SK-N-SH (cell line): ENCODE results near the gene ZNF143. TPM values are rescaled to one million over a fixed set of nuclear protein-coding genes. Genes with fewer than 3 reads are reported as not detected.

Experiments
- CTCF ChIA-PET: fragments of 300-600, 350-600 bp; formaldehyde crosslinking; extraction: SDS; loops from one replicate; lab custom pipeline; 2021; lab: Yijun Ruan, JAX
- POLR2A ChIA-PET: fragments of 350-600 bp; sonication (Branson Sonifier 250); formaldehyde crosslinking; extraction: SDS; loops from one replicate; lab custom pipeline; 2020; ENCODE audit warnings: antibody characterized with exemption, inconsistent platforms; lab: Yijun Ruan, JAX
- DNase-seq: peaks from one replicate; pipeline ENCODE4 v3.0.0; 2012
- H2AFZ ChIP-seq: fragments of 200-600 bp; sonication (generic); 2 replicates; pipeline ENCODE4 v1.8.1; 2016; ENCODE audit warnings: antibody characterized with exemption, mild to moderate bottlenecking, low read depth
- H3F3A ChIP-seq: fragments of 200-600 bp; sonication (generic); replicated peaks from 2 replicates; pipeline ENCODE3; 2016; ENCODE audit warnings: antibody characterized with exemption, mild to moderate bottlenecking; ENCODE audit not compliant: insufficient read depth
- H3K27ac ChIP-seq, 2 experiments: fragments of 200-500 bp in 1 of 2; fragments of 200-600 bp in 1 of 2; sonication (Bioruptor generic) in 1 of 2; sonication (generic), shearing (Covaris generic) in 1 of 2; 2 replicates each; pipeline versions ENCODE4 v1.5.1 to v1.6.1; 2014 to 2016; ENCODE audit warnings: low read depth in 2 of 2, inconsistent platforms in 1 of 2, low read length in 1 of 2, mild to moderate bottlenecking in 1 of 2, mixed read lengths in 1 of 2
- H3K27me3 ChIP-seq: fragments of 200-600 bp; sonication (generic), shearing (Covaris generic); 2 replicates; pipeline ENCODE4 v1.6.1; 2016; ENCODE audit warnings: mixed run types; ENCODE audit not compliant: insufficient read depth
- H3K36me3 ChIP-seq, 2 experiments: fragments of 200-500 bp in 1 of 2; fragments of 200-600 bp in 1 of 2; sonication (Bioruptor generic) in 1 of 2; sonication (generic) in 1 of 2; replicated peaks in 1 of 2; 2 replicates each; pipeline versions ENCODE3 to v1.5.1; 2014 to 2016; ENCODE audit warnings: low read length in 1 of 2, mild to moderate bottlenecking in 1 of 2; ENCODE audit not compliant: insufficient read depth in 2 of 2, control insufficient read depth in 1 of 2
- H3K4me1 ChIP-seq, 2 experiments: fragments of 200-500 bp in 1 of 2; fragments of 200-600 bp in 1 of 2; sonication (Bioruptor generic) in 1 of 2; sonication (generic), shearing (Covaris generic) in 1 of 2; 2 replicates each; pipeline versions ENCODE4 v1.5.1 to v1.6.1; 2014 to 2016; ENCODE audit warnings: low read depth in 1 of 2, low read length in 1 of 2, mixed run types in 1 of 2; ENCODE audit not compliant: insufficient read depth in 2 of 2, control insufficient read depth in 1 of 2
- H3K4me2 ChIP-seq: fragments of 200-600 bp; sonication (generic), shearing (Covaris generic); 2 replicates; pipeline ENCODE4 v1.6.1; 2017; ENCODE audit warnings: mixed run types
- H3K4me3 ChIP-seq, 2 experiments: fragments of 200-500 bp in 1 of 2; fragments of 200-600 bp in 1 of 2; sonication (Bioruptor generic) in 1 of 2; sonication (generic), shearing (Covaris generic) in 1 of 2; 2 replicates each; pipeline versions ENCODE4 v1.5.1 to v1.8.1; 2014 to 2016; ENCODE audit warnings: low read depth in 2 of 2, inconsistent platforms in 1 of 2, low read length in 1 of 2, mild to moderate bottlenecking in 1 of 2, mixed read lengths in 1 of 2, moderate library complexity in 1 of 2
- H3K79me2 ChIP-seq: fragments of 200-600 bp; sonication (generic); 2 replicates; pipeline ENCODE4 v1.8.1; 2017; ENCODE audit warnings: mild to moderate bottlenecking; ENCODE audit not compliant: insufficient read depth
- H3K9ac ChIP-seq: fragments of 200-600 bp; sonication (generic); 2 replicates; pipeline ENCODE4 v1.6.1; 2017; ENCODE audit warnings: mixed run types
- H3K9me2 ChIP-seq: fragments of 200-600 bp; sonication (generic); 2 replicates; pipeline ENCODE4 v1.6.1; 2017; ENCODE audit warnings: mixed run types
- H3K9me3 ChIP-seq: fragments of 200-600 bp; sonication (generic); 2 replicates; pipeline ENCODE4 v1.6.1; 2017; ENCODE audit warnings: mixed run types, mild to moderate bottlenecking, moderate library complexity
- H4K20me1 ChIP-seq: fragments of 200-600 bp; sonication (generic); 2 replicates; pipeline ENCODE4 v1.6.1; 2017; ENCODE audit warnings: mild to moderate bottlenecking, mixed run types; ENCODE audit not compliant: insufficient read depth
- FOXJ3 ChIP-seq: sonication (generic); formaldehyde crosslinking; IDR thresholded peaks from 2 replicates; pipeline ENCODE4 v1.5.1; 2020; ENCODE audit warnings: mild to moderate bottlenecking, missing genetic modification reagents
- NRF1 ChIP-seq: IDR thresholded peaks from 2 replicates; pipeline ENCODE4 v1.6.1; 2012; ENCODE audit warnings: low read depth, mild to moderate bottlenecking, low read length
- RFX5 ChIP-seq: IDR thresholded peaks from 2 replicates; pipeline ENCODE4 v1.6.1; 2012; ENCODE audit warnings: mild to moderate bottlenecking, improper control_type of control experiment, low read length
- TAF1 ChIP-seq: IDR thresholded peaks from 2 replicates; pipeline ENCODE4 v1.6.1; 2012; ENCODE audit warnings: low read depth, mild to moderate bottlenecking, low read length, moderate library complexity, borderline replicate concordance
- WGBS: methylation state at CpG from one replicate; pipeline ENCODE4 v1.1.6; 2017; ENCODE audit warnings: low lambda C conversion rate; 5-methylcytosine and 5-hydroxymethylcytosine counted together
- polyA plus RNA-seq, 3 experiments: library from polyadenylated mRNA; depleted of rRNA; stranded (reverse); fragments of >200 nt; gene quantifications; 2 replicates each; pipeline ENCODE4 v1.2.3, GENCODE V29; 2012
- TF ChIP-seq, protein P1 (sequence below): IDR thresholded peaks from 2 replicates; pipeline ENCODE4 v1.6.1; 2012; ENCODE audit warnings: mild to moderate bottlenecking, low read depth, low read length, moderate library complexity

Gene ZNF143
- polyA plus RNA-seq, 1 of the 3 experiments (the other 2 are of a cell fraction), result 11.3 TPM

DNA sequence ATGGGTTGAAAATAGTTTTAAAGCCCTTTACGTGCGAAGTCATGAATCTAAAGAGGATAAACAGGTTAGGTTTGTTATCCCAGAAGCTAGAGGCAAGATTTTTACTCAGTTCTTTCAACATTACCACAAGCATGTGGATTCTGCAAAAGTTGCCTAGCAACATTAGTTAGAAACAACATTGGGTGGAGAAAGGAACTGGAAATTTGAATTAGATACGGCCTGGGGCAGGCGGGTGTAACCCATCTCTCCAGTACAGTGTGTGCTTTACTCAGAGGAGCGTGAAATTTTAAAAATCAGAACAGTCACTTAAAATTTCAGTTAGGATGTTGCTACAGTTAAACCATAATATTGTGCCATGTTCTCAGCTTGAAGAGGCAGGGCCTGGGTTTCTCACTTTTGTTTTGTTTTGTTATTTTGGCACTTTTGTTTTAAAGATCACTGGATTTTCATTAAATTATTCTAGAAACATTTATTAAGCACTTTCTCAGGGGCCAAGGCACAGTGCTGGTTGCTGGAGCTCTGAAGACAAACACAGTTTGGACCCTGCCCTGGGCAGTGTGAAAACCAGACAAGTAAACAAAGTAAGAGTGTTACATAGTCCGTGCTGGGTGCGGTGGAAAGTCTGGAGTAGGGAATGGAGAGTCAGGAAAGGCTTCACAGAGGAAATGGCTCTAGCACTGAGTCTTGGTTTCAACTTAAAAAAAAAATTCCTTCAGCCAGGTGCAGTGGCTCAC lies 108.2 kb downstream of the ZNF143 start:
- ChIA-PET CTCF (interaction anchor here (0.9 kb wide), 1 partner anchor 16 kb away, joined by 3 read pairs; no protein-coding TSS in a partner anchor), POLR2A (no interaction called here)
- no peaks in the 10 kb centered on the region for H3K9me2 ChIP-seq
- peaks cover 9% of the 10 kb centered on the region; the same call in 1 of the 2 replicates for H3K79me2 ChIP-seq
- H3K9me3 ChIP-seq, result no peaks in the 10 kb centered on the region
- peak overlapping the region; percentile 18 to 99; a peak in 2 of 4 replicates for H3K27ac ChIP-seq
- no peak overlapping the region for H3K4me3 ChIP-seq
- peak overlapping the region; percentile 70 for H3K9ac ChIP-seq
- no peaks in the 10 kb centered on the region for H3K27me3 ChIP-seq
- no peak for TF ChIP-seq FOXJ3 (CRISPR knock-in tag)
- TF ChIP-seq RFX5, result peak; percentile 79
- no peaks in the 10 kb centered on the region for H3K36me3 ChIP-seq
- peaks cover 28% of the 10 kb centered on the region for H3F3A ChIP-seq
- peak overlapping the region; percentile 35; the same call in 1 of the 2 replicates for H3K4me2 ChIP-seq
- H3K4me1 ChIP-seq, result peaks cover 10 to 28% of the 10 kb centered on the region in 2 experiments; a peak in 3 of 4 replicates
- H4K20me1 ChIP-seq, result no peaks in the 10 kb centered on the region
- WGBS, result 65% methylated on average over 7 of the region's 7 CpGs
- peak; percentile 44 for DNase-seq
- H2AFZ ChIP-seq, result peak overlapping the region; percentile 54

DNA sequence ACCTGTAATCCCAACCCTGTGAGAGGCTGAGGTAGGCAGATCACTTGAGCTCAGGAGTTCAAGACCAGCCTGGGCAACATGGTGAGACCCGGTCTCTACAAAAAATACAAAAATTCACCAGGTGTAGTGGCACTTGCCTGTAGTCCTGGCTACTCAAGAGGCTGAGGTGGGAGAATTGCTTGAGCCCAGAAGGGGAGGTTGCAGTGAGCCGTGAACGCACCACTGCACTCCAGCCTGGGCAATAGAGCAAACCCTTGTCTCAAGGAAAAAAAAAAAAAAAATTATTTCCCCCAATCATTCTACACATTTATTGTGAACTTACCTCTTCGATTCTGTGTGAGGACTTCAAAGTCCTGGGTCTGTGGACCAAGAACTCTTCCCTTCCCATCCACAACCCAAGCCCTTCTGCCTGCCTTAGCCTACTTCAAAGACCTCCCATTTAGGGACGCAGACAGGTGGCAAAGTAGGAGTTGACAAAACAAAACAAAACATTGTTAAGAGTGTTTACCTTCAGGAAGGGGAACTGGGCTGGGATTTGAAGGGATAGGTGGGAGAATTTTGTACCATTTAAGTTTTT lies 108.9 kb downstream of the ZNF143 start:
- 98% methylated on average over 5 of the region's 5 CpGs for WGBS
- H4K20me1 ChIP-seq, result no peaks in the 10 kb centered on the region
- POLR2A ChIA-PET, result no interaction called here

More for the DNA sequence above, 108.9 kb downstream of the ZNF143 start:
- peak overlapping the region in 1 of 2 experiments; percentile 99; a peak in 2 of 4 replicates for H3K27ac ChIP-seq
- peaks cover 16% of the 10 kb centered on the region for H3K79me2 ChIP-seq
- TF ChIP-seq TAF1, result no peak
- TF ChIP-seq, protein P1, sequence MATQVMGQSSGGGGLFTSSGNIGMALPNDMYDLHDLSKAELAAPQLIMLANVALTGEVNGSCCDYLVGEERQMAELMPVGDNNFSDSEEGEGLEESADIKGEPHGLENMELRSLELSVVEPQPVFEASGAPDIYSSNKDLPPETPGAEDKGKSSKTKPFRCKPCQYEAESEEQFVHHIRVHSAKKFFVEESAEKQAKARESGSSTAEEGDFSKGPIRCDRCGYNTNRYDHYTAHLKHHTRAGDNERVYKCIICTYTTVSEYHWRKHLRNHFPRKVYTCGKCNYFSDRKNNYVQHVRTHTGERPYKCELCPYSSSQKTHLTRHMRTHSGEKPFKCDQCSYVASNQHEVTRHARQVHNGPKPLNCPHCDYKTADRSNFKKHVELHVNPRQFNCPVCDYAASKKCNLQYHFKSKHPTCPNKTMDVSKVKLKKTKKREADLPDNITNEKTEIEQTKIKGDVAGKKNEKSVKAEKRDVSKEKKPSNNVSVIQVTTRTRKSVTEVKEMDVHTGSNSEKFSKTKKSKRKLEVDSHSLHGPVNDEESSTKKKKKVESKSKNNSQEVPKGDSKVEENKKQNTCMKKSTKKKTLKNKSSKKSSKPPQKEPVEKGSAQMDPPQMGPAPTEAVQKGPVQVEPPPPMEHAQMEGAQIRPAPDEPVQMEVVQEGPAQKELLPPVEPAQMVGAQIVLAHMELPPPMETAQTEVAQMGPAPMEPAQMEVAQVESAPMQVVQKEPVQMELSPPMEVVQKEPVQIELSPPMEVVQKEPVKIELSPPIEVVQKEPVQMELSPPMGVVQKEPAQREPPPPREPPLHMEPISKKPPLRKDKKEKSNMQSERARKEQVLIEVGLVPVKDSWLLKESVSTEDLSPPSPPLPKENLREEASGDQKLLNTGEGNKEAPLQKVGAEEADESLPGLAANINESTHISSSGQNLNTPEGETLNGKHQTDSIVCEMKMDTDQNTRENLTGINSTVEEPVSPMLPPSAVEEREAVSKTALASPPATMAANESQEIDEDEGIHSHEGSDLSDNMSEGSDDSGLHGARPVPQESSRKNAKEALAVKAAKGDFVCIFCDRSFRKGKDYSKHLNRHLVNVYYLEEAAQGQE, result no peak
- no peak for TF ChIP-seq NRF1
- H3K36me3 ChIP-seq, result no peaks in the 10 kb centered on the region
- H2AFZ ChIP-seq, result peak overlapping the region; percentile 54; the same call in 1 of the 2 replicates
- peak overlapping the region; percentile 35; the same call in 1 of the 2 replicates for H3K4me2 ChIP-seq
- peak overlapping the region; percentile 70; the same call in 1 of the 2 replicates for H3K9ac ChIP-seq
- peaks cover 28% of the 10 kb centered on the region for H3F3A ChIP-seq
- H3K9me3 ChIP-seq, result no peaks in the 10 kb centered on the region
- no peaks in the 10 kb centered on the region for H3K27me3 ChIP-seq
- CTCF ChIA-PET, result no interaction called here
- no peaks in the 10 kb centered on the region for H3K9me2 ChIP-seq
- H3K4me3 ChIP-seq, result no peak overlapping the region
- H3K4me1 ChIP-seq, result peaks cover 10 to 28% of the 10 kb centered on the region in 2 experiments; a peak in 3 of 4 replicates
- no peak for DNase-seq
